DOHH2 (cell line): ENCODE results near the gene CREB5.

Source experiments
- H3F3A ChIP-seq: fragments of 200-600 bp; sonication (generic), shearing (Covaris generic); 2 replicates; pipeline ENCODE4 v1.6.0; 2016; ENCODE audit warnings: antibody characterized with exemption, mild to moderate bottlenecking; ENCODE audit not compliant: control insufficient read depth, insufficient read depth
- H3K27ac ChIP-seq: fragments of 200-600 bp; sonication (generic); 2 replicates; pipeline ENCODE4 v1.5.1; 2014; ENCODE audit warnings: low read depth, mild to moderate bottlenecking, low read length, moderate library complexity
- H3K27me3 ChIP-seq: fragments of 200-600 bp; sonication (generic); 2 replicates; pipeline ENCODE4 v1.6.1; 2014; ENCODE audit warnings: mild to moderate bottlenecking, low read length, mixed read lengths; ENCODE audit not compliant: control insufficient read depth
- H3K36me3 ChIP-seq: fragments of 200-600 bp; sonication (generic); 2 replicates; pipeline ENCODE4 v1.6.1; 2014; ENCODE audit warnings: mild to moderate bottlenecking, low read length, moderate library complexity, mixed read lengths; ENCODE audit not compliant: control insufficient read depth
- H3K4me1 ChIP-seq: fragments of 200-600 bp; sonication (generic); 2 replicates; pipeline ENCODE4 v1.6.1; 2014; ENCODE audit warnings: mild to moderate bottlenecking, low read length, mixed read lengths; ENCODE audit not compliant: control insufficient read depth
- H3K4me2 ChIP-seq: fragments of 200-600 bp; sonication (generic); 2 replicates; pipeline ENCODE4 v1.6.0; 2014; ENCODE audit warnings: mild to moderate bottlenecking, low read length, moderate library complexity
- H3K4me3 ChIP-seq: fragments of 200-600 bp; sonication (generic); 2 replicates; pipeline ENCODE4 v1.5.1; 2014; ENCODE audit warnings: mild to moderate bottlenecking, low read length, mixed read lengths
- H3K79me2 ChIP-seq: fragments of 200-600 bp; sonication (generic); 2 replicates; pipeline ENCODE4 v1.6.1; 2014; ENCODE audit warnings: mild to moderate bottlenecking, low read length, mixed read lengths; ENCODE audit not compliant: control insufficient read depth
- H3K9me2 ChIP-seq: fragments of 200-600 bp; sonication (generic); replicated peaks from 2 replicates; pipeline ENCODE4 v1.6.1; 2014; ENCODE audit warnings: mild to moderate bottlenecking, low read length, mixed read lengths; ENCODE audit not compliant: control insufficient read depth
- H3K9me3 ChIP-seq: fragments of 200-600 bp; sonication (generic); 2 replicates; pipeline ENCODE4 v1.6.1; 2014; ENCODE audit warnings: antibody characterized with exemption, low read length, mixed read lengths; ENCODE audit not compliant: control insufficient read depth, insufficient read depth
- H4K20me1 ChIP-seq: fragments of 200-600 bp; sonication (generic); 2 replicates; pipeline ENCODE4 v1.6.0; 2014; ENCODE audit warnings: low read depth, mild to moderate bottlenecking, antibody characterized with exemption, low read length, moderate library complexity; ENCODE audit not compliant: control insufficient read depth, insufficient read depth
- EZH2phosphoT487 ChIP-seq: fragments of 200-600 bp; sonication (generic); IDR thresholded peaks from 2 replicates; pipeline ENCODE4 v1.6.1; 2017; ENCODE audit warnings: borderline replicate concordance, mild to moderate bottlenecking, antibody characterized with exemption, low read length, moderate library complexity, mixed read lengths
- TF ChIP-seq, protein P1 (sequence below): fragments of 200-600 bp; sonication (generic); IDR thresholded peaks from one replicate; pipeline ENCODE4 v1.5.1; 2014; ENCODE audit warnings: antibody characterized with exemption, mild to moderate bottlenecking, low read depth, low read length; ENCODE audit not compliant: poor library complexity, severe bottlenecking

The CREB5 gene

DNA sequence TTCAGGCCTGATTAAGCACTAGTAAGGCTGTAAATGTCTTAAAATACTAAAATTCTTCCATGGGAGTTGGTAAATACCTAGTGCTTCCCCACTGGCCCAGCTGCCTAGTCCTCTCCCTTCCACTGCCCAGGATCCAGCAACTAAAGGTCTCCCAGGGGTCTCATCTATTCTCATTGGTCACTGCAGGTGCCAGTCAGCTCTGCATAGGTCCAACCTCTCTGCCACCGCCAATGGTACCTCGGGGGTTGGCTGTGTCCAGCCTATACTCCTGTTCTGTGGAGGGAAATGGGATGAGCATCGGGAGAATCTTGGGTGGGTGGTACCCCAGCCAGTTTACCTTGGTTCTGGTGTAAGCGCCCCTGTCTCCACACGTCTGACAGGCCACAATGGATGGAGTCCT, 6.1 kb upstream of the CREB5 start:
- Histone ChIP-seq H3K4me2 (no peak overlapping the region), H3K9me3 (no peaks in the 10 kb centered on the region), H3K27me3 (peaks cover 52% of the 10 kb centered on the region), H3K4me1 (peaks cover 21% of the 10 kb centered on the region), H4K20me1 (no peaks in the 10 kb centered on the region), H3K79me2 (no peaks in the 10 kb centered on the region), H3K4me3 (no peak overlapping the region), H3K36me3 (no peaks in the 10 kb centered on the region), H3K9me2 (no peaks in the 10 kb centered on the region), H3K27ac (no peak overlapping the region), H3F3A (no peaks in the 10 kb centered on the region)
- TF ChIP-seq, protein P1, sequence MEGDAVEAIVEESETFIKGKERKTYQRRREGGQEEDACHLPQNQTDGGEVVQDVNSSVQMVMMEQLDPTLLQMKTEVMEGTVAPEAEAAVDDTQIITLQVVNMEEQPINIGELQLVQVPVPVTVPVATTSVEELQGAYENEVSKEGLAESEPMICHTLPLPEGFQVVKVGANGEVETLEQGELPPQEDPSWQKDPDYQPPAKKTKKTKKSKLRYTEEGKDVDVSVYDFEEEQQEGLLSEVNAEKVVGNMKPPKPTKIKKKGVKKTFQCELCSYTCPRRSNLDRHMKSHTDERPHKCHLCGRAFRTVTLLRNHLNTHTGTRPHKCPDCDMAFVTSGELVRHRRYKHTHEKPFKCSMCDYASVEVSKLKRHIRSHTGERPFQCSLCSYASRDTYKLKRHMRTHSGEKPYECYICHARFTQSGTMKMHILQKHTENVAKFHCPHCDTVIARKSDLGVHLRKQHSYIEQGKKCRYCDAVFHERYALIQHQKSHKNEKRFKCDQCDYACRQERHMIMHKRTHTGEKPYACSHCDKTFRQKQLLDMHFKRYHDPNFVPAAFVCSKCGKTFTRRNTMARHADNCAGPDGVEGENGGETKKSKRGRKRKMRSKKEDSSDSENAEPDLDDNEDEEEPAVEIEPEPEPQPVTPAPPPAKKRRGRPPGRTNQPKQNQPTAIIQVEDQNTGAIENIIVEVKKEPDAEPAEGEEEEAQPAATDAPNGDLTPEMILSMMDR: no peak
- no peak for TF ChIP-seq EZH2phosphoT487

DNA sequence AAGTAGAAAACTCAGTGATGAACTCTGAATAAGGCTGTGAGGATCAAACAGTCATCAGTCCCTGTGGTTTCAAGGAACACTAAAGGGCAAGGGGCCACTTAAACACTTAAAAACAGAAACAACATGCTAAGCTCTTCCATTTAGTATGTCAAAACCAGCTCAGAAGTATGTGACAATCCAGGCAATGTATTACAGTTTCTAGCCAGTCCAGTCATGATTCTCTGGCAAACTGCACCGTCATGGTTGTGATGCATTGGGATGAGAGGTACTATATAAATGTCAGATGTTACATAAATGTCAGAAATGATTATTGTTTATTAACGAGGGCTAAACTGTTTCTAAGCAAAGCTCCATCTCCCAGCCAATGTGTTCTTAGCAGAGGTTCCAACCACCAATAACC, 4.7 kb upstream of the CREB5 start:
- TF ChIP-seq, protein P1: no peak
- no peak for TF ChIP-seq EZH2phosphoT487
- H3F3A ChIP-seq: no peaks in the 10 kb centered on the region
- H3K36me3 ChIP-seq: no peaks in the 10 kb centered on the region
- no peaks in the 10 kb centered on the region for H3K9me3 ChIP-seq
- H3K27me3 ChIP-seq: peaks cover 64% of the 10 kb centered on the region
- peaks cover 29% of the 10 kb centered on the region for H3K4me1 ChIP-seq
- no peaks in the 10 kb centered on the region for H3K79me2 ChIP-seq
- H3K9me2 ChIP-seq: no peaks in the 10 kb centered on the region
- no peaks in the 10 kb centered on the region for H4K20me1 ChIP-seq
- no peak overlapping the region for H3K4me3 ChIP-seq
- H3K4me2 ChIP-seq: no peak overlapping the region
- H3K27ac ChIP-seq: no peak overlapping the region

DNA sequence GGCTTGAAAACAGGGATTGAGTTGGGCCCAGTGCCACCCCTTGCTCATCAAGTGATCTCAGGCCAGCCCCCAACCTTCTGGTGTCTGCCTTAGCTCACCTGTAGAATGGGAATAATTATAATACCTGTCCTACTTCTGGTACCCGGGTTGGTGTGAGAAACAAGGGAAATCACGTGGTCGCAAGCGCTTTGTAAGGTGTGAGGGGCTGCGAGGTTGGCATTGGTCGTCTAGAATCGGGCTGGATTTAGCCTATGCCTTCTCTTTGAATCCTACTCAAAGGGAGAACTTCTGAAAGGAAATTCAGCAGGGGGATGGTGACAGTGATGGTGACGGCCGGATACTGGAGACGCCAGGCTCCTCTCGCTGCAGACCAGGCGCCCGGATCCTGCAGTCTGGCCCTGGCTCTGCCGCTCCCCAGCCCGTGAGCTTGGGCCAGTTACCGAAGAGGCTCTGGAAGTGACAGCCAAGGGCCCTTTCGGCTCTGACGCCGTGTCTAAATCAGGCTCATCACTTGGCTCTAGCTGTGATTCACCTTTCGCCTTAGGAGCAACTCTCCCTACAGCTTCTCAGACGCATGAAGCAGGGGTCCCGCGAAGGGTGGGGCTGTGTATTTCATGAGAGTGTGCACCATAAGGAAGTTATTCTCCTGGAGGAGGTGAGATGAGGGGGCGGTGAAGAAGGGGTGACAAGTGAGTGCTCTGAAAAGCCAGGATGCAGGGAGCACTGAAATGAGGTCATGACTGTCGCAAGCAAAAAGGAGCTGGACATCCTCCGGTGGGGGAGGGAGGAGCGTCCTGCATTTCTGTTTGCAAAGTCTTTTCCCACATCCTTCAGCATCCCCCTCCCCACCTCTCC, 4.0 kb upstream of the CREB5 start:
- H3K36me3 ChIP-seq: no peaks in the 10 kb centered on the region
- no peak for TF ChIP-seq EZH2phosphoT487
- TF ChIP-seq, protein P1: no peak
- no peak overlapping the region for H3K27ac ChIP-seq
- peaks cover 69% of the 10 kb centered on the region for H3K27me3 ChIP-seq
- peaks cover 29% of the 10 kb centered on the region for H3K4me1 ChIP-seq
- no peak overlapping the region for H3K4me3 ChIP-seq
- H3K9me3 ChIP-seq: no peaks in the 10 kb centered on the region
- no peaks in the 10 kb centered on the region for H3K79me2 ChIP-seq
- H3K4me2 ChIP-seq: peak overlapping the region; percentile 88; the same call in 1 of the 2 replicates
- H3K9me2 ChIP-seq: no peaks in the 10 kb centered on the region
- no peaks in the 10 kb centered on the region for H3F3A ChIP-seq
- H4K20me1 ChIP-seq: no peaks in the 10 kb centered on the region
